ENCODE results near the gene PSD. TPM values are rescaled to one million over a fixed set of nuclear protein-coding genes. Genes with fewer than 3 reads are reported as not detected.

PSD gene
- polyA plus RNA-seq, 1 donor from 2014 or later: 68.8 TPM

GRCh38 chr10:102371295-102371694, 47.3 kb downstream of the PSD start:
- Histone ChIP-seq H3K9ac (ENCODE audit: low read length) (no peak overlapping the region), H3K9me2 (ENCODE audit: insufficient read depth, low read length) (no peaks in the 10 kb centered on the region), H2AFZ (ENCODE audit: low read depth, low read length) (no peak overlapping the region), H4K20me1 (ENCODE audit: insufficient read depth) (no peaks in the 10 kb centered on the region), H3K4me2 (ENCODE audit: low read length) (no peak overlapping the region), H3K79me2 (replicated peaks; ENCODE audit: insufficient read depth, low read length) (no peaks in the 10 kb centered on the region), H3F3A (ENCODE audit: insufficient read depth, low read length, poor library complexity, severe bottlenecking) (no peaks in the 10 kb centered on the region), H3K27ac (ENCODE audit: low read length) (no peak overlapping the region), H3K36me3 (ENCODE audit: insufficient read depth, low read length) (peaks cover 20% of the 10 kb centered on the region), H3K4me3 (ENCODE audit: low read length) (no peak overlapping the region), H3K9me3 (ENCODE audit: low read length) (no peaks in the 10 kb centered on the region), H3K27me3 (ENCODE audit: insufficient read depth, low read depth, low read length) (no peaks in the 10 kb centered on the region)
- no peak for TF ChIP-seq MXI1 (conservative IDR thresholded peaks at IDR 0.05; ENCODE audit: poor library complexity, severe bottlenecking)

- no peak for TF ChIP-seq SMC3 (conservative IDR thresholded peaks at IDR 0.05; ENCODE audit: poor library complexity)
- TF ChIP-seq RAD21 (conservative IDR thresholded peaks at IDR 0.05): no peak
- no peak for TF ChIP-seq MXI1 (conservative IDR thresholded peaks at IDR 0.05; ENCODE audit: poor library complexity, severe bottlenecking)
- TF ChIP-seq EZH2 (IDR thresholded peaks at IDR 0.05; ENCODE audit: borderline replicate concordance, insufficient read depth, low read length, poor library complexity, severe bottlenecking): no peak
- no peak for TF ChIP-seq TAF1 (IDR thresholded peaks at IDR 0.05; ENCODE audit: low read depth)
- TF ChIP-seq EP300 (conservative IDR thresholded peaks at IDR 0.05; ENCODE audit: poor library complexity, severe bottlenecking): no peak
- no peak for TF ChIP-seq POLR2AphosphoS5 (IDR thresholded peaks at IDR 0.05)
- TF ChIP-seq, protein P1, sequence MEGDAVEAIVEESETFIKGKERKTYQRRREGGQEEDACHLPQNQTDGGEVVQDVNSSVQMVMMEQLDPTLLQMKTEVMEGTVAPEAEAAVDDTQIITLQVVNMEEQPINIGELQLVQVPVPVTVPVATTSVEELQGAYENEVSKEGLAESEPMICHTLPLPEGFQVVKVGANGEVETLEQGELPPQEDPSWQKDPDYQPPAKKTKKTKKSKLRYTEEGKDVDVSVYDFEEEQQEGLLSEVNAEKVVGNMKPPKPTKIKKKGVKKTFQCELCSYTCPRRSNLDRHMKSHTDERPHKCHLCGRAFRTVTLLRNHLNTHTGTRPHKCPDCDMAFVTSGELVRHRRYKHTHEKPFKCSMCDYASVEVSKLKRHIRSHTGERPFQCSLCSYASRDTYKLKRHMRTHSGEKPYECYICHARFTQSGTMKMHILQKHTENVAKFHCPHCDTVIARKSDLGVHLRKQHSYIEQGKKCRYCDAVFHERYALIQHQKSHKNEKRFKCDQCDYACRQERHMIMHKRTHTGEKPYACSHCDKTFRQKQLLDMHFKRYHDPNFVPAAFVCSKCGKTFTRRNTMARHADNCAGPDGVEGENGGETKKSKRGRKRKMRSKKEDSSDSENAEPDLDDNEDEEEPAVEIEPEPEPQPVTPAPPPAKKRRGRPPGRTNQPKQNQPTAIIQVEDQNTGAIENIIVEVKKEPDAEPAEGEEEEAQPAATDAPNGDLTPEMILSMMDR (IDR thresholded peaks at IDR 0.05; ENCODE audit: poor library complexity, severe bottlenecking): no peak
- TF ChIP-seq, protein P2, sequence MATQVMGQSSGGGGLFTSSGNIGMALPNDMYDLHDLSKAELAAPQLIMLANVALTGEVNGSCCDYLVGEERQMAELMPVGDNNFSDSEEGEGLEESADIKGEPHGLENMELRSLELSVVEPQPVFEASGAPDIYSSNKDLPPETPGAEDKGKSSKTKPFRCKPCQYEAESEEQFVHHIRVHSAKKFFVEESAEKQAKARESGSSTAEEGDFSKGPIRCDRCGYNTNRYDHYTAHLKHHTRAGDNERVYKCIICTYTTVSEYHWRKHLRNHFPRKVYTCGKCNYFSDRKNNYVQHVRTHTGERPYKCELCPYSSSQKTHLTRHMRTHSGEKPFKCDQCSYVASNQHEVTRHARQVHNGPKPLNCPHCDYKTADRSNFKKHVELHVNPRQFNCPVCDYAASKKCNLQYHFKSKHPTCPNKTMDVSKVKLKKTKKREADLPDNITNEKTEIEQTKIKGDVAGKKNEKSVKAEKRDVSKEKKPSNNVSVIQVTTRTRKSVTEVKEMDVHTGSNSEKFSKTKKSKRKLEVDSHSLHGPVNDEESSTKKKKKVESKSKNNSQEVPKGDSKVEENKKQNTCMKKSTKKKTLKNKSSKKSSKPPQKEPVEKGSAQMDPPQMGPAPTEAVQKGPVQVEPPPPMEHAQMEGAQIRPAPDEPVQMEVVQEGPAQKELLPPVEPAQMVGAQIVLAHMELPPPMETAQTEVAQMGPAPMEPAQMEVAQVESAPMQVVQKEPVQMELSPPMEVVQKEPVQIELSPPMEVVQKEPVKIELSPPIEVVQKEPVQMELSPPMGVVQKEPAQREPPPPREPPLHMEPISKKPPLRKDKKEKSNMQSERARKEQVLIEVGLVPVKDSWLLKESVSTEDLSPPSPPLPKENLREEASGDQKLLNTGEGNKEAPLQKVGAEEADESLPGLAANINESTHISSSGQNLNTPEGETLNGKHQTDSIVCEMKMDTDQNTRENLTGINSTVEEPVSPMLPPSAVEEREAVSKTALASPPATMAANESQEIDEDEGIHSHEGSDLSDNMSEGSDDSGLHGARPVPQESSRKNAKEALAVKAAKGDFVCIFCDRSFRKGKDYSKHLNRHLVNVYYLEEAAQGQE (IDR thresholded peaks at IDR 0.05; ENCODE audit: borderline replicate concordance): no peak
- Histone ChIP-seq H3F3A (ENCODE audit: insufficient read depth, low read length, poor library complexity, severe bottlenecking) (no peaks in the 10 kb centered on the region), H3K9me2 (ENCODE audit: insufficient read depth, low read length) (no peaks in the 10 kb centered on the region), H3K4me2 (ENCODE audit: low read length) (no peak overlapping the region), H3K36me3 (ENCODE audit: insufficient read depth, low read length) (peaks cover 20% of the 10 kb centered on the region), H3K4me3 (ENCODE audit: low read length) (no peak overlapping the region), H3K27me3 (ENCODE audit: insufficient read depth, low read depth, low read length) (no peaks in the 10 kb centered on the region), H4K20me1 (ENCODE audit: insufficient read depth) (no peaks in the 10 kb centered on the region), H3K9ac (ENCODE audit: low read length) (no peak overlapping the region), H3K9me3 (ENCODE audit: low read length) (no peaks in the 10 kb centered on the region), H3K79me2 (replicated peaks; ENCODE audit: insufficient read depth, low read length) (no peaks in the 10 kb centered on the region), H2AFZ (ENCODE audit: low read depth, low read length) (no peak overlapping the region), H3K27ac (ENCODE audit: low read length) (no peak overlapping the region)
These were observed 50.5 kb downstream of the PSD start for GRCh38 chr10:102368077-102368476.

GRCh38 chr10:102367441-102367840, 51.1 kb downstream of the PSD start:
- no peak overlapping the region for H3K4me2 ChIP-seq (ENCODE audit: low read length)
- no peaks in the 10 kb centered on the region for H3F3A ChIP-seq (ENCODE audit: insufficient read depth, low read length, poor library complexity, severe bottlenecking)
- H3K4me3 ChIP-seq (ENCODE audit: low read length): no peak overlapping the region
- H4K20me1 ChIP-seq (ENCODE audit: insufficient read depth): no peaks in the 10 kb centered on the region
- no peaks in the 10 kb centered on the region for H3K27me3 ChIP-seq (ENCODE audit: insufficient read depth, low read depth, low read length)
- no peak overlapping the region for H3K9ac ChIP-seq (ENCODE audit: low read length)
- H2AFZ ChIP-seq (ENCODE audit: low read depth, low read length): no peak overlapping the region
- TF ChIP-seq TAF1 (IDR thresholded peaks at IDR 0.05; ENCODE audit: low read depth): no peak
- TF ChIP-seq SMC3 (conservative IDR thresholded peaks at IDR 0.05; ENCODE audit: poor library complexity): no peak
- TF ChIP-seq, protein P2 (IDR thresholded peaks at IDR 0.05; ENCODE audit: borderline replicate concordance): no peak
- no peak for TF ChIP-seq RAD21 (conservative IDR thresholded peaks at IDR 0.05)
- TF ChIP-seq EP300 (conservative IDR thresholded peaks at IDR 0.05; ENCODE audit: poor library complexity, severe bottlenecking): no peak
- TF ChIP-seq, protein P1 (IDR thresholded peaks at IDR 0.05; ENCODE audit: poor library complexity, severe bottlenecking): no peak
- TF ChIP-seq MXI1 (conservative IDR thresholded peaks at IDR 0.05; ENCODE audit: poor library complexity, severe bottlenecking): no peak
- H3K9me2 ChIP-seq (ENCODE audit: insufficient read depth, low read length): no peaks in the 10 kb centered on the region
- no peaks in the 10 kb centered on the region for H3K79me2 ChIP-seq (replicated peaks; ENCODE audit: insufficient read depth, low read length)
- no peak overlapping the region for H3K27ac ChIP-seq (ENCODE audit: low read length)
- H3K36me3 ChIP-seq (ENCODE audit: insufficient read depth, low read length): peaks cover 20% of the 10 kb centered on the region
- H3K9me3 ChIP-seq (ENCODE audit: low read length): no peaks in the 10 kb centered on the region
